ENCODE measurements around the gene KRTAP10-9.

GRCh38 chr21:44593598-44594405 lies 33.1 kb upstream of the KRTAP10-9 start:
- TF ChIP-seq CTCF (conservative IDR thresholded peaks at IDR 0.05 in 1 of 2, IDR thresholded peaks at IDR 0.05 in 1 of 2; ENCODE audit: low read depth in 1 of 2, low read length in 2 of 2) (no peak), EZH2 (IDR thresholded peaks at IDR 0.05; ENCODE audit: low read length, missing control alignments) (no peak)

Data from fibroblast of lung (primary cell).